Urinary bladder (tissue), 4 donors: ENCODE results near the gene NCBP3. TPM values are rescaled to one million over a fixed set of nuclear protein-coding genes. Genes with fewer than 3 reads are reported as not detected.
A peak's percentile ranks its signal among the peaks of the same experiment; 100 is the strongest.
"Not testable (repeated sequence)": the region's sequence is repeated elsewhere in the genome, so short reads cannot be mapped to it uniquely, and the experiment has no call there.

Experiments used
- DNase-seq: peaks from one replicate; pipeline ENCODE4 v3.0.0-alpha.2; 2015; ENCODE audit errors: extremely low spot score
- H3K27ac ChIP-seq: one replicate; pipeline ENCODE4 v1.5.1; 2013; ENCODE audit warnings: low read depth, mild to moderate bottlenecking, moderate library complexity
- H3K36me3 ChIP-seq: one replicate; pipeline ENCODE4 v1.6.1; 2013; ENCODE audit warnings: mild to moderate bottlenecking, moderate library complexity; ENCODE audit not compliant: insufficient read depth
- H3K4me1 ChIP-seq: one replicate; pipeline ENCODE4 v1.6.1; 2013; ENCODE audit warnings: mild to moderate bottlenecking, moderate library complexity; ENCODE audit not compliant: insufficient read depth
- H3K4me3 ChIP-seq: one replicate; pipeline ENCODE4 v1.5.1; 2013; ENCODE audit warnings: low read depth, low read length
- WGBS: extraction: QIAGEN DNeasy Blood & Tissue Kit; methylation state at CpG from one replicate; pipeline ENCODE4 v1.1.7; 2013; 5-methylcytosine and 5-hydroxymethylcytosine counted together
- polyA plus RNA-seq: library from polyadenylated mRNA; stranded (reverse); fragments of 200-250 nt; gene quantifications from one replicate; pipeline ENCODE4 v1.2.3, GENCODE V29; 2013
- total RNA-seq: library from RNA; depleted of rRNA; stranded (reverse); fragments of >200 nt; gene quantifications from one replicate; pipeline ENCODE4 v1.2.3, GENCODE V29; 2014
- donor health status: healthy with polysubstance abuse.
- donor health status: healthy.

NCBP3 gene
- total and polyA plus RNA-seq, 2 donors: 21.2 to 42.0 TPM

DNA sequence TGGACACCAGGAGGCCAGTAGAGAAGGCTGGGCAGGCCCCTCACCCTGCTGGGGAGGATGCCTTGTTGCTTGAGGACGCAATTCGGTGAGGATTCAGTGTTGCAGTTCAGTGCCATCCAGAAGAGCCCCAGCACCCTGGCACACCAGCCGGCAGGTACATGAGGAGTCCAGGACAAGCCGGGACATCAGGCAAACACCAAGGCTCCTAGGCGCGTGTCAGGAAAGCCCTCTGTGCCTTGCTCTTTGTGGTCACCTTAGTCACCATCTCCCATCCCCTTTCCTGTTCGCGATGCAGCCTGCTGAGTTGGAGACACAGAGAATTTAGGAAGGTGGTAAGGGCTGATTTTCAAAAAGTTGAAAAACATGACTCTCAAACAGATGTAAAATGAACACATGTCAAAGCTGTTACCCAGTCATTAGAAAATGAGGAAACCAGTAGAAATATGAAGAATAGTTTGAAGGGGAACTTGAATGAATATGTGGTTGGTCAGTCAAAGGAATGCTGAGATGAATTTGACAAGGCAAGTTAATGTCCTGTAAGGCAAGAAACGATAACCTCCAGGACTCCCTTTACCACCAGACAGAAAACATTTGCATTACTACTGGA lies 2.3 kb upstream of the NCBP3 start:
- Histone ChIP-seq H3K4me1 (no peaks in the 10 kb centered on the region), H3K4me3 (no peak overlapping the region), H3K27ac (no peak overlapping the region), H3K36me3 (no peaks in the 10 kb centered on the region)
- 87% methylated on average over 9 of the region's 9 CpGs for WGBS
- no peak for DNase-seq

DNA sequence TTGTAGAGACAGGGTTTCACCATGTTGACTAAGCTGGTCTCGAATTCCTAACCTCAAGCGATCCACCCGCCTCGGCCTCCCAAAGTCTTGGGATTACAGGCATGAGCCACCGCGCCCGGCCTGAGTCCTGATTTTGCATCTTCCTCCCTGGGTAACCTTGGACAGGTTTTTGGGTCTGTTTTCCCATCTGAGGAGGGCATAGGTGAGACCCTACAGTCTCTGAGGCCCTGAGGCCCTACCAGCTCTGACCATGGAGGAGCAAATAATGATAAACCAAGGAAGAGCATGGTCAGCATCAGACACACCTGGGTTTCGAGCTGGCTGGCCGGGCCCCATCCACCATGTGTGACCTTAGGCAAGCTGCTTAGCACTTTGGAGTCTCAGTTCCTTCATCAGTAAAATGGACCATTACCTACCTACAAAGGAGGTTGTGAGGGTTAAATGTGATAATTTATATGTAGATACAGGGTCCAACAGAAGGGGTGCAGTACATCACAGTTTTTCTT lies 1.2 kb upstream of the NCBP3 start:
- whole genome bisulfite sequencing: 96% methylated on average over 9 of the region's 9 CpGs
- Histone ChIP-seq H3K27ac (no peak overlapping the region), H3K4me3 (no peak overlapping the region), H3K36me3 (no peaks in the 10 kb centered on the region), H3K4me1 (no peaks in the 10 kb centered on the region)
- DNase-seq: no peak

DNA sequence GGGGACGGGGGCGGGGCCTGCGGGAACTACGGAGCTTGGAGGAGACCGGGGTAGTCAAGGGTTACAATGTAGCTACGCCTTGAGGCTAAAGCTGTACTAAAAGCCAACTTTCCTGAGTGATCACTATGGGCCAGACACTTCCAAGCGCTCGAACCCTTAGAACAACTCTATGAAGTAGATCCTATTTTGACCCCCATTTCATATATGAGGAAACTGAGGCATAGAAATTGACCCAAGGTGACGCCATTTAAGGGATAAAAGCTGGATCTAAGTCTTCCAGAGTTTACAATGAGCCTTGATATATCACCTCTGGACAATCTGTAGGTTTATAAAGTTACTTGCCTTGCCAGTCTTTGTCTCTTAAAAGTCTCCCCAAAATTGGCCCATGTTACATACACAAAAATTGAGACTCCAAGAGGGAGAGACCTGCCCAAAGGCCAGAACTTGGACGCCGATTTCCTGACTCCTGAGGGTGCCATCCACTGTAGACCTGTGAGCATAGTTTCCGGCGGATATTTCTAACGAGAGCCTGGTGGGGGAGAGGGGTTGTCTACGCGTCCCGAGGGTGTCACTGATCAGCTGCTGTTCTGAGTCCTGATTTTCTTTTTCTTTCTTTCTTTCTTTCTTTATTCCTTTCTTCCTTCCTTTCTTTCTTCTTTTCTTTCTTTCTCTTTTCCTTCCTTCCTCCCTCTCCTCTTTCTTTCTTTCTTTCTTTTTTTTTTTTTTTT lies 555 bp upstream of the NCBP3 start:
- DNase-seq: no peak
- H3K27ac ChIP-seq: no peak overlapping the region

DNA sequence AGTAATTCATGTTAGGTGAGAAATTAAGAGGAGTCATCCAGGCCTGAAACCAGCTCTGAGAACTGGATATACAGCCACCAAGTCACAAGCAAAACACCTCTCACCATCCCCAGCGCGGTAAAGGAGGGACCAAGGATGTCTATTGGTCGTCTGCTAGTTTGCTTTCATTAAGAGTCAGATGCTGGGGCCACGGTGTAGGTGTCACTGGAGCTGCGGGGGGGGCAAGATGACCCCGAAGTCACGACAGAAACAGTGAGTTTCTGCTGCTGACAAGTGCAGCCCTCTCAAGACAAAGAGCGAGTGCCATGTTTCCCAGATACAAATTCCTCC lies 790 bp downstream of the NCBP3 start:
- peak overlapping the region; percentile 89 for H3K4me3 ChIP-seq
- no peak for DNase-seq
- WGBS: under 1% methylated on average over 8 of the region's 8 CpGs
- no peaks in the 10 kb centered on the region for H3K36me3 ChIP-seq
- no peaks in the 10 kb centered on the region for H3K4me1 ChIP-seq
- peak overlapping the region; percentile 35 for H3K27ac ChIP-seq

More for the DNA sequence above, 555 bp upstream of the NCBP3 start:
- H3K4me3 ChIP-seq: no peak overlapping the region
- H3K36me3 ChIP-seq: no peaks in the 10 kb centered on the region
- no peaks in the 10 kb centered on the region for H3K4me1 ChIP-seq
- 45% methylated on average over 17 of the region's 17 CpGs for WGBS

DNA sequence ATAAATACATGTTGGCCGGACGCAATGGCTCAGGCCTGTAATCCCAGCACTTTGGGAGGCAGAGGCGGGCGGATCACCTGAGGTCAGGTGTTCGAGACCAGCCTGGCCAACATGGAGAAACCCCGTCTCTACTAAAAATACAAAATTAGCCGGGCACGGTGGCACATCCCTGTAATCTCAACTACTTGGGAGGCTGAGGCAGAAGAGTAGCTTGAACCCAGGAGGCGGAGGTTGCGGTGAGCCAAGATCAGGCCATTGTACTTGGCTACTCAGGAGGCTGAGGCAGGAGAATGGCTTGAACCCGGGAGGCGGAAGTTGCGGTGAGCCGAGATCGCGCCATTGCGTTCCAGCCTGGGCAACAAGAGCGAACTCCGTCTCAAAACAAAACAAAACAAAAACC lies 1.5 kb downstream of the NCBP3 start:
- not testable (repeated sequence) for H3K4me1 ChIP-seq, H3K27ac ChIP-seq, H3K4me3 ChIP-seq, H3K36me3 ChIP-seq, DNase-seq
- WGBS: 94% methylated on average over 19 of the region's 19 CpGs

DNA sequence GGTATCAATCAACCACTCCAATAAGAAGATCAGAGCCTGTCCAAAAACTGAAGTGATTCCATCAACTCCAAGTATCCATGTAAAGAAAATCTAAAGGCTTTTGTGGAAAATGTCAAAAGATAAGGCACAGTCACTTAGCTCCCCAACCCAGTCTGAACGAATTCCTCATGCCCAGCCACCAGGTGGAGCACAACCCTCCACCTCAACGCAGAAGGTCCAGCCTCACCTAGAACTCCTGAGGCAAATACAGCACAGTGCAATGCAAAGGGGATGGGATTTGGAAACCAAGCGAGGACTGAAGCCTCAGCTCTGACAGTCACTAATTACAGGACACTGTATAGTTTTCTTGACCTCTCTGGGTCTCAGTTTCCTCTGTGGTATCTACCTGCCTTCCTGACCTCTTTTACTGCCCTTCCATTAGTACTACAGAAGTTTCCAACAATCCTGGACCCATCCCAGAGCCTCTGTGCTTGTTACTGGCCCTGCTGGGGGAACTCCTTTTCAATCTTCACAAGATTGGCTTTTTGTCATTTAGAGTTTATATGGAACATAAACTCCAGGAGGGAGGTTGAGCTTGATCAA lies 2.0 kb downstream of the NCBP3 start:
- no peak overlapping the region for H3K27ac ChIP-seq
- H3K36me3 ChIP-seq: no peaks in the 10 kb centered on the region
- no peak for DNase-seq
- WGBS: 43% methylated on average over 3 of the region's 3 CpGs
- no peaks in the 10 kb centered on the region for H3K4me1 ChIP-seq
- H3K4me3 ChIP-seq: no peak overlapping the region

DNA sequence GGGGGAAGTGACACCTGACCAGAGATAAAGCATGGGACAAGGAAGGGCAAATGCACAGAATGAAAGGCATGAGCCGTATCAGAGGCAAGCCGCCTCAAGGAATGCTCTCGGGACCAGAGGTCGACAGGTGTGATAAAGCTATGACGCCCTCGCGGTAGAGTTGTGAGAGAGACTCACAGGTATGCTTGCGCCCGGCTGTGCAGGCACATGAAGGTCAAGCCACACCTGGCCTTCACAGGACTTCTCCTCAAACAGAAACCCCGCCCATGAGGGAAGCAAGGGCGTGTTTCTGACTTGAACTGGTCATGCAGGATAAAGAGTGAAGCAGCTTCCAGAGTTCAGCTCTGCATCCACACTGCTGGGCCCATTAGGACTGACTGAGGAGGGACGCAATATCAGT lies 7.8 kb downstream of the NCBP3 start:
- Histone ChIP-seq H3K27ac (no peak overlapping the region), H3K36me3 (no peaks in the 10 kb centered on the region)
- 92% methylated on average over 12 of the region's 12 CpGs for WGBS

DNA sequence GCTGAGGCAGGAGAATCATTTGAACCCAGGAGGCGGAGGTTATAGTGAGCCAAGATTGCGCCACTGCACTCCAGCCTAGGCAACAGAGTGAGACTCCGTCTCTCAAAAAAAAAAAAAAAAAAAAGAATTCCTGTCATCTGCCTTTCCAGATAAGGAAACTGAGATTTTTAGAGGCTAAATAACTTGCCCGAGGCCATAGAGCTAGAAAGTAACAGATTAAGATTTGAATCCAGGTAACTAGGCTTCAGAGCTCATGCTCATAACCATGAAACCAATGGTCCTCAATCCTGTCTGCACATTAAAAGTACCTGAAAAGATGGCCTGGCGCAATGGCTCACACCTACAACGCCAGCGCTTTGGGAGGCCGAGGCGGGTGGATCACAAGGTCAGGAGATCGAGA lies 9.5 kb downstream of the NCBP3 start:
- no peak overlapping the region for H3K27ac ChIP-seq
- no peaks in the 10 kb centered on the region for H3K4me1 ChIP-seq
- 94% methylated on average over 10 of the region's 10 CpGs for WGBS
- no peaks in the 10 kb centered on the region for H3K36me3 ChIP-seq
- H3K4me3 ChIP-seq: no peak overlapping the region
- no peak for DNase-seq

More for the DNA sequence above, 7.8 kb downstream of the NCBP3 start:
- H3K4me1 ChIP-seq: no peaks in the 10 kb centered on the region
- no peak for DNase-seq
- H3K4me3 ChIP-seq: no peak overlapping the region

DNA sequence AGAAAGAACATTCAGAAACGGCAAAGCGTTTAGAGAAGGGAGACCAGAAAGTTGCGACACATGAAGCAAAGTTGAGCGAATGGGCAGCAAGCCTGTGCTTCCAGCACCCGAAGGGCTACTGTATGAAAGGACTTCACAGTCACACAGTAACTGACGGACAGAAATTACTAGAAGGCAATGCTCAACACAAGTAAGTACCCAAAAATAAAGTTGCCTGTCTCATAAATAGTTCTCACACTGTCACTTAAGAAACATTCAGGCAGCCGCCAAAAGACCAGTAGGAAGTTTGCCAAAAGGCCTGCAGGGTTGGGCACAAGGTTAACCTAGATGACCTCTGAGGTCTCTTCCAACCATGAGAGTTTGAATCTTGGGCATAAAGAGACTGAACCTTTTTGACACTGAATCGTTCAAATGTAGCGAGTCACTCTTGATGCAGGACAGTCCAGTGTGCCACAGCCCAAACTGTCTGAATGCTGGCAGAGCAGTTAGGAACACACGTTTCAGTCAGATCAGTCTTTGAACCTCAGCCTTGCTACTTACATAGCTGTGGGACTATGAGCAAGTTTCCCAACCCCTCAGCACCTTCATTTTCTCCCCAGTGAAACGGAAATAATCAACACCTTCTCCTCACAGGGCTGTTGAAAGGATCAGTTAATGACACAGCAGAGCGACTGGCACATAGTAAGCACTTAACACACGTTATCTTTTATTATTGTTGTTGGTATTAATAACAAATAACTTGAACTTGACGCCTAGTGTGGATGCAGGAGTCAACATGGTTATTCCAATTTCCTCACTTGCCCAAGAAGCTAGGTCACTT lies 10.4 kb downstream of the NCBP3 start:
- Histone ChIP-seq H3K27ac (no peak overlapping the region), H3K4me3 (no peak overlapping the region), H3K36me3 (no peaks in the 10 kb centered on the region), H3K4me1 (no peaks in the 10 kb centered on the region)
- WGBS: 87% methylated on average over 14 of the region's 14 CpGs
- DNase-seq: no peak

DNA sequence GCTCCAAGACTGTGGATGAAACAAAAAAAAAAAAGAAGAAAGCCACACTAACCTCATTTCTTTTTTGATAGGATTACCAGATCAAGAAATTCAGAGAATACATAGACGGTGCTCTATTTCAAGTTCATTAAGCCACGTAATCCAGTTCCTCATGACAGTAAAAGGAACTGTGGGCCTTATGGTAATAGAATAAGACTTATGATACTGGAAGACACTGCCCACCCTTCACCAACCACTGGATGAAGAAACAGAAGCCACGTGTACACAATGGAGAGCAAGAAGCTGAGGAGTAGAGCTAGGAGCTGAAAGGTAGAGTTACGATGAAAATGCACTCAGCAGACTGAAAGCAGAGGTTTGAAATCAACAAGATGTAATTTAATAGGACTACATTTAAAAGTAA lies 11.2 kb downstream of the NCBP3 start:
- Histone ChIP-seq H3K4me1 (no peaks in the 10 kb centered on the region), H3K4me3 (no peak overlapping the region), H3K27ac (no peak overlapping the region), H3K36me3 (no peaks in the 10 kb centered on the region)
- WGBS: 92% methylated on average over 4 of the region's 4 CpGs
- DNase-seq: no peak

DNA sequence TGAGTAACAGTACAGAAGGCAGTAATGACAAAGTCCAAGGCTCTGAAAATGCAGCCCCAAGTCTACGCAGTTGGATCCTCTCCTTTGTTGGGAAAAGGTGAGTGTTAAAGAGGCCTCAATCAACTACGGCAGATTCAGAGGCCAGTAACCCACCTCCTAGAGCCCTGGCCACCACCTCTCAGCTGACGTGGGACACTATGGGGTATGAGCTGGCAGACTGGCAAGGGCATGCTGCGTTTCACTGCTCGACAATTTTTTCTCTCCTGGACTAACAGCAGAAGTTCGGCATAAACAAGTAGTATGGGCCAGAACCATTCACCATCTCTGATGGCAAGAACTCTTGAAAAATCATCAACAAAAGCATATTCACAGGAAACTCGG lies 17.2 kb downstream of the NCBP3 start:
- no peaks in the 10 kb centered on the region for H3K4me1 ChIP-seq
- H3K27ac ChIP-seq: no peak overlapping the region
- no peak overlapping the region for H3K4me3 ChIP-seq
- WGBS: 90% methylated on average over 7 of the region's 7 CpGs
- no peak for DNase-seq
- H3K36me3 ChIP-seq: no peaks in the 10 kb centered on the region

DNA sequence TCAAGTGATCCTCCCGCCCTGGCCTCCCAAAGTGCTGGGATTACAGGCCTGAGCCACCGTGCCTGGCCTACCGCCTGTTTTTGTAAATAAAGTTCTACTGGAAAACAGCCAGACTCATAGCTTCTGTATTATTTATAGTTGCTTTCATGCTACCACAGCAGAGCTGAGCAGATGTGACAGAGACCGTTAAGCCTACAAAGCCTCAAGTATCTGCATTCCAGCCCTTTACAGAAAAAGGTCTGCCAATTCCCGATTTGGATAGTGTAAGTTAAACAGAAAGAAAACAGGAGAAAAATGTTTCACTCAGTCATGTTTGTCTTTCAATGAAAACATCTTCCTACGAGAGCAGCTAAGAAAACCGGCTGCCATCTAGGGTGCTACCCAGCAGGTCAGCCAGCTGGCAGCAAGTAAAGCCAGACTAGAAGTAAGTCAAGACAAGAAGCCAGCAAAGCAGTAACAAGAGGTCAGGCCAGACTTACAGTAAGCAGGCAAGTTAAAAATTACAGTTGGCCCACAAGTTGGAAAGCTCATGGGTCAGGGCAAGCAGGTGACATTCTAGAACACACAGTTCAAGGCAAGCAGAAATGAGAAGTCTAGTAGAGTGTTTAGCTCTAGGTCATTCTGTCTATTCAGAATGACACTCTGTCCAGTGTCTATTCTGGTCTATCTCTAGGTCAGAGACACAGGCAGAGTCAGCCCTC lies 17.7 kb downstream of the NCBP3 start:
- Histone ChIP-seq H3K27ac (no peak overlapping the region), H3K4me1 (no peaks in the 10 kb centered on the region), H3K36me3 (no peaks in the 10 kb centered on the region), H3K4me3 (no peak overlapping the region)
- DNase-seq: no peak
- 33% methylated on average over 7 of the region's 7 CpGs for WGBS

DNA sequence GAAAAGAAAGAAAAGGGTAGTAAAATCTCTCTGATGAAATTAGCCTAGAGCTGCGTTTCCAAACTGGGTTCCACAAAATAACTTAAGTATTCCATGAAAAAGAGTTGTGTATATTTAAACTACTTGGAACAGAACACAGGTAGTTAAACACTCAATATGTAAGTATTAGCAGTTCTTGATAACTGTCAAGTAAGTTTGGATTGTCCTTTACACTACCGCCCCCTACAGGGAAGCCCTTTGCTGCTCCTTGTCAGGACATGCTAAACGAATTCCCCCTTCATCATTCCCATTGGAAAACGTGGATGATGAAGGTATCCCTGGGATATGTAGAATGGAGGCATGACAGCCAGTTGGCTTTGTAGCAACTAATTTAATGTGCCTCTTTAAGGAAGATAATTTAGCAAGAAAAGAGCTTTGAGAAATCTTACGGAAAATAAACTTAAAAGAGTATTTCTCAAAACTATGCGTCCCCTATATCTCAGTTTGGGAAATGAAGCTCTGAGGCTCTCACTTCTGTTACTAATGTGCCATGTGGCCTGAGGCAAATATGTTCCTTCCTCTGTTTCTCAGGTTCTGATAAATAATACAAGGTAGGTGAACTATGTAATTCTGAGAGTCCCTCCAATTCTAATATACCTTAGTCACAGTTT lies 18.8 kb downstream of the NCBP3 start:
- Histone ChIP-seq H3K4me3 (no peak overlapping the region), H3K4me1 (no peaks in the 10 kb centered on the region), H3K27ac (no peak overlapping the region), H3K36me3 (no peaks in the 10 kb centered on the region)
- WGBS: 70% methylated on average over 6 of the region's 6 CpGs
- no peak for DNase-seq
